AG04449 (cell line): Measurements from ENCODE around the gene HAND2.

Experiments
- CTCF ChIA-PET: fragments of 350-600 bp; formaldehyde crosslinking; extraction: SDS; loops from one replicate; lab custom pipeline; 2021; ENCODE audit warnings: antibody characterized with exemption; lab: Yijun Ruan, JAX
- POLR2A ChIA-PET: fragments of 400-600, 350-600 bp; formaldehyde crosslinking; extraction: SDS; loops from one replicate; lab custom pipeline; 2020; ENCODE audit warnings: antibody characterized with exemption, inconsistent platforms; lab: Yijun Ruan, JAX
- DNase-seq: peaks from one replicate; pipeline ENCODE4 v3.0.0-alpha.2; 2010; ENCODE audit warnings: low read depth, low spot score
- H3K4me3 ChIP-seq: 2 replicates; pipeline ENCODE4 v1.5.1; 2011; ENCODE audit warnings: low read depth, mild to moderate bottlenecking, control low read depth, low read length
- TF ChIP-seq, protein P1 (sequence below): IDR thresholded peaks from one replicate; pipeline ENCODE4 v1.5.1; 2011; ENCODE audit warnings: mild to moderate bottlenecking, moderate library complexity, low read length, control low read depth, inconsistent platforms; ENCODE audit not compliant: insufficient read depth; ENCODE audit errors: missing control alignments

Gene HAND2

DNA sequence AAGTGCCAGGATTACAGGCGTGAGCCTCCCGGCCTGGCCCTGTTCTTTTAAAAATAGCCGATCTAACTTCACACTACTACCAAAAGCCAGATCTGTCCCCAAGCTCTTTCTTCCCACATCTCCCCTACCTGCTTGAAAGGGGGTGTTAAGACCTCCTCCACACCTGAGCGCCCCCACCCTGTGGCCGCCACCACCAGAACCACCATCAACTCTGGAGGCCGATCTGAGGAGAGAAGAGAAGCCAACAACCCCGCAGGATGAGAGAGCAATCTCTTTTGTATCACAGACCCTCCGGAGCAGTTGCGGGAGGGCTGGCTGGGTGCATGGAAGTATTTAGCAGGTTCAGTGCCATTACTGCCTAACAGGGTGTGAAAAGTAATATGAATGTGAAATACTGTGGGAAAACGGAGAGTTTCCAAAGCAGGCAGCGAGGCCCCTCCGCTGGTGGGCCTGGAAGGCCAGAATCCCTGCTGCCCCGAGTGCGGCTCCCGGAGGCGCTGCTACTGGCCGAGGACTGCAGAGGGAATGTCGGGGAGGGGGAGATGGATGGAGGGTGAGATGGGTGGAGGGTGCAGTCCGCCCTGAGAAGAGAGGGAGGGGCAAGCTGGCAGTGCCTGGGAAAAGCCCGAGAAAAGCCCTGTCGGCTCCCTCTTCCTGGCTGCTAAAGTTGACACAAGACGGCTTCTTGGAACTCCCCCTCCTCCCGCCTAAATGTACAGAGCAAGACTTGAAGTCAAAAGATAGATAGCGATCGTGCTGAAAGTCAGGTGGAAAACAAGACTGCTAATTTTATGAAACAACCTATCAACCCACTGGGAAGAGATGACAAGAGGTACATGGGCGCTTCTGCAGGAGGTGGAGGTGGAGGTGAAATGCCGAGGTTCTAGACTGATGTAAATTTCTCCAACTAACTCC is 22.3 kb downstream of the HAND2 start:
- no peak for DNase-seq
- POLR2A ChIA-PET, result no interaction called here
- H3K4me3 ChIP-seq, result no peak overlapping the region
- CTCF ChIA-PET, result interaction anchor here (3.2 to 3.8 kb wide), 2 partner anchors 11 to 320 kb away, joined by 16 to 24 read pairs; no protein-coding TSS in a partner anchor
- TF ChIP-seq, protein P1, sequence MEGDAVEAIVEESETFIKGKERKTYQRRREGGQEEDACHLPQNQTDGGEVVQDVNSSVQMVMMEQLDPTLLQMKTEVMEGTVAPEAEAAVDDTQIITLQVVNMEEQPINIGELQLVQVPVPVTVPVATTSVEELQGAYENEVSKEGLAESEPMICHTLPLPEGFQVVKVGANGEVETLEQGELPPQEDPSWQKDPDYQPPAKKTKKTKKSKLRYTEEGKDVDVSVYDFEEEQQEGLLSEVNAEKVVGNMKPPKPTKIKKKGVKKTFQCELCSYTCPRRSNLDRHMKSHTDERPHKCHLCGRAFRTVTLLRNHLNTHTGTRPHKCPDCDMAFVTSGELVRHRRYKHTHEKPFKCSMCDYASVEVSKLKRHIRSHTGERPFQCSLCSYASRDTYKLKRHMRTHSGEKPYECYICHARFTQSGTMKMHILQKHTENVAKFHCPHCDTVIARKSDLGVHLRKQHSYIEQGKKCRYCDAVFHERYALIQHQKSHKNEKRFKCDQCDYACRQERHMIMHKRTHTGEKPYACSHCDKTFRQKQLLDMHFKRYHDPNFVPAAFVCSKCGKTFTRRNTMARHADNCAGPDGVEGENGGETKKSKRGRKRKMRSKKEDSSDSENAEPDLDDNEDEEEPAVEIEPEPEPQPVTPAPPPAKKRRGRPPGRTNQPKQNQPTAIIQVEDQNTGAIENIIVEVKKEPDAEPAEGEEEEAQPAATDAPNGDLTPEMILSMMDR, result no peak

DNA sequence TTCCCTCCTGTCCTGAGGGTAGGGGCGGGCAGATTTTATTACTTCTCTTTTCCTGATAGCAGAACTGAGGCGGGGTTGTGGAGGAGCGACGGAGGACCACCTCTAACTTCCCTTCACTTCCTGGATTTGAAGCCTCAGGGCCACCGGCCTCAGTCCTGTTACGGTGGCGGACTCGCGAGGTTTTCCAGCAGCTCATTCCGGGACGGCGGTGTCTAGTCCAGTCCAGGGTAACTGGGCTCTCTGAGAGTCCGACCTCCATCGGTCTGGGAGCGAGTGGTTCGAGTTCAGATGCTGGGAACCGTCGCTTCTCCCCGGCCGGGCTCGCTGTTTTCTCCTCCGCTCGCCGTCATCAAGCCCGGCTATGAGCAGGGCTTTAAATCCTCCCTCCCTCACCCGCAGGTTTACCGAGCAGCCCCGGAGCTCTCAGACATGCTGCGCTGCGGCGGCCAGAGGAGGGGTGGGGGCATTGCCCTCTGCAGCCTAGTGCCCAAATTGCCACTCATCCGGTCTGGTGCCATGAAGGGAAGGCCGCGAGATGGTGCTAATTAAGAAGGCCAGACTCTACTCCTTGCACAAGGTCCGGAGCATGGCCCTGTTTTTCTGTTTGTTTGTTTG is 23.3 kb downstream of the HAND2 start:
- no peak overlapping the region for H3K4me3 ChIP-seq
- CTCF ChIA-PET, result interaction anchor here (1.1 to 11.5 kb wide), 23 partner anchors 10 to 713 kb away, joined by 3 to 114 read pairs (median 6); no protein-coding TSS in a partner anchor
- TF ChIP-seq, protein P1, result no peak
- POLR2A ChIA-PET, result no interaction called here
- no peak for DNase-seq

DNA sequence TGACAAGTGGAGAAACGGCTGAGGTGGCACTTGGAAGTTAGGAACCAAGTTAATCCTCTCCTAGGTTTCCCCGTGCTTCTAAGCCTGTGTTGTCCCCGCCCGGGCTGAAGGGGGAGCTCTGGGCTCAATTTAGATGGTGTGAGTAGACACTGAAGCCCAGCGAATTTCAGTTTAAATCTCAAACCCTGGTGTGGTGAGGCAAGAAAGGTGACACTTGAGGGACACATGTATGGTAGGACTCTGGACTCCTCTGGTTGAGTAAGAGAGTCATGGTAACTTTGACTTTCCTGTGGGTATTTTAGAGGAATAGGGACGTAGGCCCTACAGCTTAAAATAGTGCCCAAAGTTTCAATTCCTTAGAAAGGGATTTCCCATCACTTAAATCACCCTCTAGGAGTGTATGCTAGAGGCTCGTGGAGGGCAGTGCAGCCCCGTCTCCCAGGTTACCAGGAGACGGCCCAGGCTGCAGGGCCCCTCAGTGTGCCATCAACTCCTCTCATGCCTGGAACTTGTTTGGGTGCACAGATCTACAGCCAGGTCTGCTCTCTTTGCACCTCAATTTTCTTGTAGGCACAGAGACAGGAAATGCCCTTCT is 24.0 kb downstream of the HAND2 start:
- TF ChIP-seq, protein P1, result peak; percentile 82
- CTCF ChIA-PET, result interaction anchor here (0.8 to 11.5 kb wide), 40 partner anchors 9 to 714 kb away, joined by 3 to 114 read pairs (median 4); partner anchors contain the start of gene HAND2
- DNase-seq, result no peak
- POLR2A ChIA-PET, result interaction anchor here (0.7 kb wide), 1 partner anchor 32 kb away, joined by 3 read pairs; no protein-coding TSS in a partner anchor
- H3K4me3 ChIP-seq, result no peak overlapping the region

DNA sequence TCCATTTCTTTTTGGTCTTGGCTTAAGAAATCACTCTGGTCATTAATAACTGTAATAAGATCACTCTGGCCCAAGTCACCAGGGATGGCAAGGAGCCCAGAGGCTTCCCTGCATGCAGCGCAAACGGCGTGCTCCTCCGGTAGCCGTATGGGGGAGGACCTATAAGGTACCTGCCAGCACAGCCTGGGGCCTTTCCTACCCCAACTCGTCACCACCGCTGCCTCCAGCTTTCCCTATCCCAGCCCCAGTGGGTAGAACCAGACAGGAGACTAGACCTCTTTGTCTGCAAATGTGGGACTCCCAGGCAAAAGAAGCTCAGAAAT is 25.9 kb downstream of the HAND2 start:
- TF ChIP-seq, protein P1, result no peak
- no peak for DNase-seq
- ChIA-PET CTCF (interaction anchor here (0.6 to 11.5 kb wide), 10 partner anchors 7 to 616 kb away, joined by 3 to 114 read pairs (median 13); no protein-coding TSS in a partner anchor), POLR2A (no interaction called here)
- H3K4me3 ChIP-seq, result no peak overlapping the region

DNA sequence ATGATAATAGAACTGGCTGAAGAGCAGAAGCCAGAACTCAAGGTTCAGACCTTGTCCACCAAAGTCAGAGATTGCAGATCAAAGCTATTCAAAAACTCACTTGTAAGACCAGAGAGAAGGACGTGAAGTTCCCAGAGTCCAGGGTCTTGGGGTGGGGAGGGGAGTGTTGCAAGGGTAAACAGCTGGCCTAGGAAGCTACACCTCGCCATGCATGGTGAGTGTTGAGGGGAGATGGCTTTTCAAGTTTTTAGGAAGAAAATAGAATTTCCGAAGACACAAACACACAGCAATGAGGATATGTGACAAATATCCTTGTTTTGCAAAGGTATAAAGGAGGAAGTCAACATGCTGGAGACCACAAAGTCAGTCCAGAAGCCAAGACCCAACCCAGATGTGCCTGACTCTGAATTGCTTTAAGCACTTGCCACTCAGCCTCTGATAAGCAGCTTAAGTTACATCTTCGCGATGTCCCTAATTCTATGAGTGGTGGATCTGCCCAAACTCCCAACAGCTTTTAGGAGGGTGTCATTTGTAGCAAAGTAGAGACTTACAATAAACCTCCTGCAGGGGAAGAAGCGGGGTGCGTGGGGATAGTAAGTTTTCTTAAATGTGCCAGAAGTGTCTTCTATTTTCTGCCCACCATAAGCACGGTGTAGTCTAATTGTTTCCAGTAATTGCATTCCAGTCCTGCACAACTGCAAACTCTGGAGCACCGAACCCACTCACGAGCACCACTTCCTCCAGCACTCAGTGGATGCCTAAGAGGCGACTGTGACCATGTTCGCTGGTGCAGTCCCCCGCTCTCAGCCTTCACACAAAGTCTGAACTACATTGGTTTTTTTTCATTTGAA is 26.5 kb downstream of the HAND2 start:
- H3K4me3 ChIP-seq, result no peak overlapping the region
- DNase-seq, result no peak
- CTCF ChIA-PET, result interaction anchor here (0.6 to 11.5 kb wide), 9 partner anchors 10 to 616 kb away, joined by 3 to 114 read pairs (median 6); no protein-coding TSS in a partner anchor
- POLR2A ChIA-PET, result no interaction called here
- TF ChIP-seq, protein P1, result no peak
